ENCODE data around the gene TFF1.

The TFF1 gene

GRCh38 chr21:42397746-42398394, 31.5 kb upstream of the TFF1 start:
- H3K27me3 ChIP-seq, result peaks cover 0 to 12% of the 10 kb centered on the region in 2 donors
- DNase-seq, result no peak
- H3K4me3 ChIP-seq, result no peak overlapping the region
- no peaks in the 10 kb centered on the region for H3K4me1 ChIP-seq
- no peaks in the 10 kb centered on the region for H3K36me3 ChIP-seq
- H3K9me3 ChIP-seq, result no peaks in the 10 kb centered on the region
- H3K27ac ChIP-seq, result no peak overlapping the region
- no peak for TF ChIP-seq CTCF (IDR thresholded peaks at IDR 0.05)
- intact Hi-C loops (cut with DNase I; ENCODE audit: low total_unique reads), result no loop called here

GRCh38 chr21:42396799-42397745, 30.7 kb upstream of the TFF1 start:
- Histone ChIP-seq H3K9me3 (no peaks in the 10 kb centered on the region), H3K27me3 (peaks cover 0 to 15% of the 10 kb centered on the region in 2 donors), H3K27ac (no peak overlapping the region), H3K36me3 (no peaks in the 10 kb centered on the region), H3K4me3 (no peak overlapping the region), H3K4me1 (no peaks in the 10 kb centered on the region)
- TF ChIP-seq CTCF (IDR thresholded peaks at IDR 0.05), result no peak
- no peak for DNase-seq
- intact Hi-C loops (cut with DNase I; ENCODE audit: low total_unique reads), result no loop called here

GRCh38 chr21:42395905-42396651, 29.7 kb upstream of the TFF1 start, which contains the start of gene TMPRSS3:
TMPRSS3 (minus strand) TSS chr21:42396052; CDS start chr21:42395417, 635 bp downstream.
- H3K36me3 ChIP-seq, result no peaks in the 10 kb centered on the region
- no peak for DNase-seq
- H3K27me3 ChIP-seq, result peaks cover 0 to 25% of the 10 kb centered on the region in 2 donors
- no peak within 1 kb of the TSS for H3K27ac ChIP-seq
- no peaks in the 10 kb centered on the region for H3K4me1 ChIP-seq
- TF ChIP-seq CTCF (IDR thresholded peaks at IDR 0.05), result no peak
- no peak within 1 kb of the TSS for H3K4me3 ChIP-seq
- intact Hi-C loops (cut with DNase I; ENCODE audit: low total_unique reads), result no loop called here
- no peaks in the 10 kb centered on the region for H3K9me3 ChIP-seq

GRCh38 chr21:42395302-42395701, 29.0 kb upstream of the TFF1 start:
- no peak for TF ChIP-seq CTCF (IDR thresholded peaks at IDR 0.05)
- DNase-seq, result no peak
- Histone ChIP-seq H3K27me3 (peaks cover 0 to 30% of the 10 kb centered on the region in 2 donors), H3K27ac (no peak overlapping the region), H3K4me3 (no peak overlapping the region), H3K36me3 (no peaks in the 10 kb centered on the region), H3K4me1 (no peaks in the 10 kb centered on the region), H3K9me3 (no peaks in the 10 kb centered on the region)
- intact Hi-C loops (cut with DNase I; ENCODE audit: low total_unique reads), result no loop called here

GRCh38 chr21:42393443-42393950, 27.2 kb upstream of the TFF1 start:
- H3K27ac ChIP-seq, result no peak overlapping the region
- DNase-seq, result no peak
- H3K27me3 ChIP-seq, result peaks cover 0 to 48% of the 10 kb centered on the region in 2 donors
- no peaks in the 10 kb centered on the region for H3K36me3 ChIP-seq
- TF ChIP-seq CTCF (IDR thresholded peaks at IDR 0.05), result no peak
- H3K9me3 ChIP-seq, result no peaks in the 10 kb centered on the region
- intact Hi-C loops (cut with DNase I; ENCODE audit: low total_unique reads), result no loop called here
- H3K4me1 ChIP-seq, result peaks cover 0 to 5% (median 0%) of the 10 kb centered on the region in 4 donors
- no peak overlapping the region for H3K4me3 ChIP-seq

All from tibial artery (tissue), 4 donors.